Natural killer cell (primary cell): ENCODE data around the gene KLHDC7B. TPM values are rescaled to one million over a fixed set of nuclear protein-coding genes. Genes with fewer than 3 reads are reported as not detected.

Experiments
- ATAC-seq, 3 donors: fragments of 150-1000 bp in 2 of 3; fragments of 200-7000 bp in 1 of 3; cut with Tn5 transposase; 1 replicate in 1 of 3; 2 replicates in 2 of 3; pipeline ENCODE4 v1.10.0; 2021; ENCODE audit warnings: mild to moderate bottlenecking in 2 of 3, moderate library complexity in 2 of 3
- DNase-seq, 2 donors: peaks; one replicate each; pipeline versions ENCODE4 v3.0.0 to v3.0.0-alpha.2; 2013 to 2021; ENCODE audit warnings: mixed read lengths in 1 of 2
- H3K27ac ChIP-seq: one replicate; pipeline ENCODE4 v1.5.1; 2013; ENCODE audit warnings: mild to moderate bottlenecking, low read length
- H3K27me3 ChIP-seq: one replicate; pipeline ENCODE4 v1.6.1; 2013; ENCODE audit warnings: low read length; ENCODE audit not compliant: control insufficient read depth, insufficient read depth
- H3K36me3 ChIP-seq: one replicate; pipeline ENCODE4 v1.6.1; 2013; ENCODE audit warnings: low read length; ENCODE audit not compliant: control insufficient read depth, insufficient read depth
- H3K4me1 ChIP-seq: one replicate; pipeline ENCODE4 v1.6.1; 2013; ENCODE audit warnings: low read length; ENCODE audit not compliant: control insufficient read depth, insufficient read depth
- H3K4me3 ChIP-seq: one replicate; pipeline ENCODE4 v1.5.1; 2013; ENCODE audit warnings: low read length
- H3K9me3 ChIP-seq: one replicate; pipeline ENCODE4 v1.6.1; 2013; ENCODE audit warnings: low read length; ENCODE audit not compliant: control insufficient read depth, insufficient read depth
- H3K27ac Mint-ChIP-seq, 2 donors: one replicate each; pipeline ENCODE4 v1.8.0; 2022; ENCODE audit warnings: mild to moderate bottlenecking in 2 of 2, mixed read lengths in 2 of 2, moderate library complexity in 1 of 2
- H3K27me3 Mint-ChIP-seq, 2 donors: one replicate each; pipeline ENCODE4 v1.8.0; 2022; ENCODE audit warnings: low read depth in 2 of 2, mixed read lengths in 2 of 2
- H3K36me3 Mint-ChIP-seq: one replicate; pipeline ENCODE4 v1.8.0; 2022; ENCODE audit warnings: mixed read lengths
- H3K4me1 Mint-ChIP-seq, 2 donors: one replicate each; pipeline ENCODE4 v1.8.0; 2022; ENCODE audit warnings: mixed read lengths in 2 of 2
- H3K4me3 Mint-ChIP-seq: one replicate; pipeline ENCODE4 v1.8.0; 2022; ENCODE audit warnings: mild to moderate bottlenecking, moderate library complexity, mixed read lengths
- H3K9me3 Mint-ChIP-seq, 2 donors: one replicate each; pipeline ENCODE4 v1.8.0; 2022; ENCODE audit warnings: mixed read lengths in 2 of 2
- CTCF ChIP-seq: fragments of 200-600 bp; IDR thresholded peaks from one replicate; pipeline ENCODE4 v1.8.0; 2022; ENCODE audit warnings: antibody characterized with exemption
- WGBS: methylation state at CpG from one replicate; pipeline ENCODE4 v1.1.7; 2013; ENCODE audit warnings: missing lambda C conversion rate; ENCODE audit not compliant: insufficient coverage; 5-methylcytosine and 5-hydroxymethylcytosine counted together
- intact Hi-C: fragments of 100-400 bp; cut with micrococcal nuclease; formaldehyde crosslinking; loops from one replicate; pipeline ENCODE4 v1.14.2; 2022
- total RNA-seq, 4 donors: library from RNA; stranded (reverse); fragments of 120-200 nt in 1 of 4; gene quantifications; one replicate each; pipeline versions ENCODE4 v1.2.3 to v1.2.4, GENCODE V29; 2013 to 2022

KLHDC7B gene
- total RNA-seq, 3 donors from 2014 or later (not counting 1 experiment from before 2014, with no cell fraction given): 2.4 to 6.9 (median 5.3) TPM

- 95% methylated on average over 15 of the region's 15 CpGs for WGBS
- Mint-ChIP-seq H3K27me3 (no peaks in the 10 kb centered on the region), H3K4me1 (peaks cover 15 to 17% of the 10 kb centered on the region in 2 donors), H3K36me3 (no peaks in the 10 kb centered on the region), H3K27ac (no peak overlapping the region), H3K4me3 (no peak overlapping the region), H3K9me3 (no peaks in the 10 kb centered on the region)
- DNase-seq: no peak
- Histone ChIP-seq H3K27ac (no peak overlapping the region), H3K27me3 (no peaks in the 10 kb centered on the region), H3K36me3 (peaks cover 45% of the 10 kb centered on the region), H3K4me1 (peaks cover 21% of the 10 kb centered on the region), H3K9me3 (no peaks in the 10 kb centered on the region), H3K4me3 (no peak overlapping the region)
- intact Hi-C loops: no loop called here
- ATAC-seq: no peak
- TF ChIP-seq CTCF: no peak
Observed at GRCh38 chr22:50522208-50522805, 23.4 kb upstream of the KLHDC7B start.

DNA sequence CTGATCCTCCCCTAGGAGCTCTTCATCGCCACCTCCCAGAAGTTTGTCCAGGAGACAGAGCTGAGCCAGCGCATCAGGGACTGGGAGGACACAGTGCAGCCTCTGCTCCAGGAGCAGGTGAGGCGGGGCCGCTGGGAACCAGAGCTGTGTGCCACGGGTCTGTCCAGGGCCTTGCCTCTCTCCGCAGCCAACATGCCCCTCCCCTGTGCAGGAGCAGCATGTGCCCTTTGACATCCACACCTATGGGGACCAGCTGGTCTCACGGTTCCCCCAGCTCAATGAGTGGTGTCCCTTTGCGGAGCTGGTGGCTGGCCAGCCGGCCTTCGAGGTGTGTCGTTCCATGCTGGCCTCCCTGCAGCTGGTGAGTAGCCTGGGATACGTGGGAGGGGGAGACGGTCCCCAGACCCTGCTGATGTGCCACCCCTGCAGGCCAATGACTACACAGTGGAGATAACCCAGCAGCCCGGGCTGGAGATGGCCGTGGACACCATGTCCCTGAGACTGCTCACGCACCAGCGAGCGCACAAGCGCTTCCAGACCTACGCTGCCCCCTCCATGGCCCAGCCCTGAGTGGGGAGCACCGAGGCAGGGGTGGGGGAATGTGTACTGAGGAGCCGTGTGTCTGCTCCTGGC, 22.8 kb upstream of the KLHDC7B start:
- no peak for DNase-seq
- no peak overlapping the region for H3K4me3 ChIP-seq
- H3K4me1 ChIP-seq: peaks cover 27% of the 10 kb centered on the region
- no peak for ATAC-seq
- H3K9me3 ChIP-seq: no peaks in the 10 kb centered on the region
- H3K27me3 ChIP-seq: no peaks in the 10 kb centered on the region
- Mint-ChIP-seq H3K4me3 (no peak overlapping the region), H3K36me3 (no peaks in the 10 kb centered on the region), H3K4me1 (peaks cover 21 to 24% of the 10 kb centered on the region in 2 donors), H3K9me3 (no peaks in the 10 kb centered on the region), H3K27me3 (no peaks in the 10 kb centered on the region), H3K27ac (no peak overlapping the region)
- no peak for TF ChIP-seq CTCF
- 96% methylated on average over 21 of the region's 22 CpGs for WGBS
- intact Hi-C loops: no loop called here
- peaks cover 39% of the 10 kb centered on the region for H3K36me3 ChIP-seq
- H3K27ac ChIP-seq: no peak overlapping the region

GRCh38 chr22:50523458-50523805, 22.3 kb upstream of the KLHDC7B start:
- Histone ChIP-seq H3K27me3 (no peaks in the 10 kb centered on the region), H3K9me3 (no peaks in the 10 kb centered on the region), H3K4me1 (peaks cover 32% of the 10 kb centered on the region), H3K36me3 (peaks cover 34% of the 10 kb centered on the region), H3K4me3 (no peak overlapping the region), H3K27ac (no peak overlapping the region)
- Mint-ChIP-seq H3K4me3 (no peak overlapping the region), H3K36me3 (no peaks in the 10 kb centered on the region), H3K27ac (no peak overlapping the region), H3K27me3 (no peaks in the 10 kb centered on the region), H3K4me1 (peaks cover 26% of the 10 kb centered on the region in 2 donors), H3K9me3 (no peaks in the 10 kb centered on the region)
- DNase-seq (no peak), ATAC-seq (no peak)
- intact Hi-C loops: no loop called here
- WGBS: 98% methylated on average over 16 of the region's 16 CpGs
- TF ChIP-seq CTCF: no peak
